Left forelimb (tissue), 1 donor: Measurements from ENCODE around the gene LMF1.

Source experiments
- DNase-seq: peaks from one replicate; pipeline ENCODE4 v3.0.0-alpha.2; 2018; ENCODE audit warnings: low spot score

The LMF1 gene

DNA sequence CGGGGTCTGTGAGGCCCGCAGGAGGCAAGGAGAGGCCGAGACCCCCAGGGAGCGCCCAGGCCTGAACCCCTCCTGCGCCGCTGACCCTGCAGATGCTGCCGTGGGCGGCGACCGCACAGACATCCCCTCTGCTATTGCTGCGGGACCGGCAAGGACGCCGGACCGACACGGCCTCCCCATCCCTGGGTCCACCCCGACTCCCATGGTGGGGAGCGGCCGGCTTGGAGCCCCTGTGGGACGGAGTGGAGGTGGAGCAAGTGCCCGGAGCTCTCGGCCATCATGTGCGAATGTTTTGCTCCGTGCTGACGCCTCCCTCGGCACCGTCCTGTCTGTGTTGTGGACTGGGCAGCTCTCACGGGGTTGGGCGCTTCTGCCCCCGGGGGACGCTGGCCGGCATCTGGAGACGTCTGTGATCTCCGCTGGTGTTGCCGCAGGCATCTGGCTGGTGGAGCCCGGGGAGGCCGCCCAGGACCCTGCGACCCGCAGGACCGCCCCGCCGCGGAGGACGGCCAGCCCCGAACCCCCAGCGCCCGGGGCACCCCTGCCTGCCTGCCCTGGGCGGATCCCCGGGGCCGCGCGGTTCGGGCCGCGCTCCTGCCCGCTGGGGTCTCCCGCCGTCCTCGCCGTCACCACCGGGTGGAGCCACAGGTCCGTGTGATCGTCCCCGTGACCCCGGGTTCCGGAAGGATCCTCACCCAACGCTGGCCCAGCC is 157.4 kb downstream of the LMF1 start:
- DNase-seq, result peak; percentile 78

DNA sequence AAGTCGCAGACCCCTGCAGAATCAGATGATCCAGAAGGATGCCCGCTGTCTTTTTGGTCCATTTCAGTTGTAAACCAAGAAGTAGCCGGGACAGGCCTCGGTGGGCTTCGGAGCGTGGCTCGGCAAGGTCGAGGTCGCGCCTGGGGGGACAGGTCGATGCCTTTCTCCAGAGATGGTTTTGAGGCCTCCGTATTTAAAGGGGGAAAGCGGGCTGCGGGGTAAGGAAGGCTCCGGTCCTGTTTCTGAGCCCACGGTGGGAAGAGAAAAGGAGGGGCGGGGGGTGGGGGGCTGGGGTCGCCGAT is 162.7 kb downstream of the LMF1 start:
- DNase-seq, result no peak

DNA sequence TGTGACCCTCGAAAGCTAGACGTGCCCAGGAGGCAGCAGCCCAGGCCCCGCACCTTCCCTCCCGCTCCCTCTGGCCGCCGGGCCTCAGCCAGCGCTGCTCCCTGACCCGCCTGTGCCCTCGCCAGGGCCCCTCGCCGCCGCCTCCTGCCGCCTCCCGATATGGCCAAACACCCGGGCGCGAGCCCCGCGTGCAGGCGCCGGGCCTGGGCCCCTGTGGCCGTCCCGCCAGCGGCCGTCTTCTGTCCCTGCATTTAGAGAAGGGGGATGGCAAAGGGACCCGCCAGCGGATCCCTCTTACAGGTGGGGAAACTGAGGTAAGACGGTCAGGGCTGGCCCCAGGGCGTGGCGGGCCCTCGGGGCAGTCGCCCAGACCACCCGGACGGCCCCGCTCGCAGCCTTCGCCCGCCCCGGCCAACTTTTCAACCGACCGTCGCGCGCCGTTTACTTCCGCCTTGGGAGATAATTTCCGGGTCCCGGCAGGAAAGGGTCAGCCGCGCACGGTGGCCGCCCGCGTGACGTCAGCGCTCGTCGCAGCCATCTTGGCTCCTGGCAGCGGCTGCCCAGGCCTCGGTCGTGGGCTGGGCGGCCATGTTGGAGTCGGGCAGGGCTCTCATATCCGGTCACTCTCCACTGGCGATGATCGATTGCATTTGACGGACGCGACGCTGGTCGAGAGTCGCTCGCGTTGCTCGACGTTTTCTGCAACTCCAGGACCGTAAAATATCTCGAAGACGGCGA is 163.3 kb downstream of the LMF1 start:
- DNase-seq, result peak; percentile 96

DNA sequence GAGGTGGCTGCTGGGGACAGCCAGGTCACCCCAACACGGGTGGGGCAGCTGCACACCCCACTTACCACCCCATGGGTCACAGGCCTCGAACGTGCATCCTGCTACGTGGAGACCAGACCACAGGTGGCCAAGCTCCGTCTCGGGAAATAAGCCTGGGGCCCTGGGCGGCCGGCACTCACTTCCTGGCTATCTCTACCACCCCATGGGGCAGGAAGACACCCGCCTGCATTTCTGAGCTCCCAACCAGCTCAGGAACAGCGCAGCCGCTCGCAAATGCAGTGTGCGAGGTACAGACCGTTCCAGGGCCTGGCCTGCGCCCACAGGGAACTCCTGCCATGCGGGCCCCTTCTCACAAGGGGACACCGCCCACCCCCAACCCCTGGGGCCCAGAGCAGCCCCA is 165.3 kb downstream of the LMF1 start:
- no peak for DNase-seq

DNA sequence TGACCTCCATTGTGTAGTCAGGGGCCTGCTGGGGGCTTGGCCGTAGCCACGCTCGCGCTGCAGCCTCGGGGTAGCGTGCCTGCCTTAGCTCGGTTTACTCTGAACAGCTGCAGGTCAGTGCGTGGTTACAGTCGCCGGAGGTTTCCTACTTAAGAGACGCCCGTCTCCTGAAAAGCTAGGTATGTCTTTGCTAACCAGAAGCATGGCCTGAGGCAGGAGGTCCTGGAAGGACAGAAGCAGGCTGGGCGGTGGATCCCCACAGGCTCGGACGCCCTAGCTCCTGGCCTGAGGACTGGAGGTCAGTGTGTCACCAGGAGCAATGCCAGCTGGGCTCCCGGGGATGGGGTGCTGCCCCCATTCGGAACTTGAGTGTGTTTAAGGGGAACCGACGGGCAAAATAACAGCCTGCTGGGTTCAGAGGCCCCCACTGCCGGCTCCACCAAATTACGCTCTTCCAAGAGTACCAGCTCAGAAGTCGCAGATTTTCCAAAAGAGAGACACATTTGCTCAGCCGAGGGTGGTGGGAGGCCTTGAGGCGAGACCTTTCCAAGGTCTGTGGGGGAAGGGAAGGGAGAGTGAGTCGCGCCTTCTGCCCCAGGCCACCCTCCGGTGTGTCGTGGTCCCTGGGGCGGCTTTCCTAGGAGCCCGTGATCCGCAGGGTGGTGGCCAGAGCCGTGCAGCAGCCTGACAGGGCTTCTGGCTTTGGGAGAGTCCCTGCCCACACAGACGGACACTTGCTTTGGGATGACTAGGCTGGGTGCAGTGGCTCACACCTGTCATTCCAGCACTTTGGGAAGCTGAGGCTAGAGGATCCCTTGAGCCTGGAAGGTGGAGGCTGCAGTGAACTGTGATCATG is 166.4 kb downstream of the LMF1 start:
- DNase-seq, result no peak

DNA sequence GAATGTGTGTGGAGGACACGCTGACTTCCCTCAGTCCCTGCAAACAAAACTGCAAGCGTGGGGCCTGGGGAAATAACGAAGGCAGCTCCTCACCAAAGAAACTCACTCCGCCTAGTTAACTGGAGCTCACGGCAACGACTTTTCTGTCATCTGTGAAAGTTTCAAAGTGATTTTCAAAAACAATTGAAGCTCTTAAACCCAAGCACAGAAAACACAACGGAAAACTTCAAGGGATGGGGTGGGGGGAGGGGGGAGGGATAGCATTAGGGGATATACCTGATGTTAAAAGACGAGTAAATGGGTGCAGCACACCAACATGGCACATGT is 167.1 kb downstream of the LMF1 start:
- DNase-seq, result no peak
